HepG2 (cell line): ENCODE results near the gene GNG12. TPM values are rescaled to one million over a fixed set of nuclear protein-coding genes. Genes with fewer than 3 reads are reported as not detected.
A peak's percentile ranks its signal among the peaks of the same experiment; 100 is the strongest.

ENCODE experiments used
- ARID4A ChIP-seq: sonication (generic); formaldehyde crosslinking; IDR thresholded peaks from 2 replicates; pipeline ENCODE4 v1.5.0; 2020; ENCODE audit warnings: mild to moderate bottlenecking, missing genetic modification reagents, borderline replicate concordance
- CREB1 ChIP-seq, 2 experiments: fragments of 450-650 bp in 1 of 2; IDR thresholded peaks; 2 replicates each; pipeline ENCODE4 v1.6.1; 2016 to 2017; ENCODE audit warnings: control low read depth in 1 of 2, mild to moderate bottlenecking in 1 of 2, missing compliant biosample characterization in 1 of 2, missing genetic modification characterization in 1 of 2
- DNMT1 ChIP-seq: sonication (generic); formaldehyde crosslinking; IDR thresholded peaks from 2 replicates; pipeline ENCODE4 v1.5.1; 2020; ENCODE audit warnings: mild to moderate bottlenecking, missing genetic modification reagents
- KIAA2018 ChIP-seq: sonication (generic); formaldehyde crosslinking; IDR thresholded peaks from 2 replicates; pipeline ENCODE4 v1.5.0; 2020; ENCODE audit warnings: mild to moderate bottlenecking, missing genetic modification reagents, borderline replicate concordance
- MYNN ChIP-seq: sonication (generic); formaldehyde crosslinking; IDR thresholded peaks from 2 replicates; pipeline ENCODE4 v1.4.0; 2020; ENCODE audit warnings: mild to moderate bottlenecking, low read depth, missing genetic modification reagents
- NCOA5 ChIP-seq: sonication (generic); formaldehyde crosslinking; IDR thresholded peaks from 2 replicates; pipeline ENCODE4 v1.4.0; 2020; ENCODE audit warnings: missing genetic modification reagents
- POLR2G ChIP-seq: fragments of 200-400 bp; formaldehyde crosslinking; IDR thresholded peaks from 2 replicates; pipeline ENCODE4 v1.6.1; 2018; ENCODE audit warnings: mild to moderate bottlenecking, low read depth, low read length, moderate library complexity
- SALL1 ChIP-seq: sonication (generic); formaldehyde crosslinking; IDR thresholded peaks from 2 replicates; pipeline ENCODE4 v1.8.0; 2022; ENCODE audit warnings: mild to moderate bottlenecking, missing genetic modification reagents
- TBP ChIP-seq: sonication (generic); formaldehyde crosslinking; IDR thresholded peaks from 2 replicates; pipeline ENCODE4 v1.5.0; 2020; ENCODE audit warnings: missing genetic modification reagents
- XBP1 ChIP-seq: sonication (generic); formaldehyde crosslinking; IDR thresholded peaks from 2 replicates; pipeline ENCODE4 v1.5.0; 2020; ENCODE audit warnings: missing genetic modification reagents
- ZBTB26 ChIP-seq: IDR thresholded peaks from 2 replicates; pipeline ENCODE4 v1.6.1; 2016; ENCODE audit warnings: missing compliant biosample characterization, missing genetic modification reagents, borderline replicate concordance
- ZBTB37 ChIP-seq: sonication (generic); formaldehyde crosslinking; IDR thresholded peaks from 2 replicates; pipeline ENCODE4 v1.4.0; 2020; ENCODE audit warnings: mild to moderate bottlenecking, missing genetic modification reagents
- ZNF576 ChIP-seq: sonication (generic); formaldehyde crosslinking; IDR thresholded peaks from 2 replicates; pipeline ENCODE4 v1.4.0; 2020; ENCODE audit warnings: mild to moderate bottlenecking, missing genetic modification reagents
- polyA plus RNA-seq, 8 experiments: library from polyadenylated mRNA; depleted of rRNA in 3 of 8; stranded (reverse) in 7 of 8; unstranded in 1 of 8; fragments of >200 nt; fragmentation: Illumina TruSeq in 4 of 8; extraction: Trizol in 4 of 8; gene quantifications; 2 replicates each; pipeline versions ENCODE4 v1.2.1 to v1.2.3, GENCODE V29; 2011 to 2016; ENCODE audit warnings: low read depth in 4 of 8, missing spikeins in 1 of 8, mixed read lengths in 1 of 8; ENCODE audit not compliant: insufficient read depth in 1 of 8
- total RNA-seq, 5 experiments: library from RNA; depleted of rRNA; stranded (reverse); fragments of >200 nt; fragmentation: Illumina TruSeq; extraction: Trizol; gene quantifications; 2 replicates each; pipeline ENCODE4 v1.2.3, GENCODE V29; 2016; ENCODE audit warnings: low read depth in 1 of 5

The GNG12 gene
- total and polyA plus RNA-seq, 2 of the 13 experiments (the other 11 are each of a cell fraction or from before 2014, with no cell fraction given), result 0.11 TPM

- TF ChIP-seq ZBTB26 (CRISPR knock-in tag) (no peak), TBP (CRISPR knock-in tag) (no peak), POLR2G (peak; percentile 91), SALL1 (CRISPR knock-in tag) (peak; percentile 28; the same call in 1 of the 2 replicates), NCOA5 (CRISPR knock-in tag) (no peak), ZBTB37 (CRISPR knock-in tag) (no peak), CREB1 (IDR thresholded peaks at IDR 0.05) (no peak), CREB1 (CRISPR knock-in tag; IDR thresholded peaks at IDR 0.05) (no peak), XBP1 (CRISPR knock-in tag) (no peak), MYNN (CRISPR knock-in tag) (no peak), DNMT1 (CRISPR knock-in tag) (no peak), ZNF576 (CRISPR knock-in tag) (no peak), ARID4A (no peak), KIAA2018 (CRISPR knock-in tag) (no peak)
Measured at GRCh38 chr1:67688526-67689219, 144.6 kb downstream of the GNG12 start (continued).
